AG04450 (cell line): ENCODE results near the gene TIMP4. TPM values are rescaled to one million over a fixed set of nuclear protein-coding genes. Genes with fewer than 3 reads are reported as not detected.
A peak's percentile ranks its signal among the peaks of the same experiment; 100 is the strongest.

Source experiments
- CTCF ChIA-PET: fragments of 300-600, 350-600 bp; formaldehyde crosslinking; extraction: SDS; loops from one replicate; lab custom pipeline; 2022; ENCODE audit warnings: antibody characterized with exemption, inconsistent platforms; lab: Charles Lee
- POLR2A ChIA-PET: fragments of 350-600 bp; formaldehyde crosslinking; extraction: SDS; loops from one replicate; lab custom pipeline; 2021; ENCODE audit warnings: antibody characterized with exemption, inconsistent platforms; lab: Yijun Ruan, JAX
- DNase-seq: peaks from one replicate; pipeline ENCODE4 v3.0.0-alpha.2; 2011; ENCODE audit warnings: low read depth, low spot score
- H3K27ac ChIP-seq: one replicate; pipeline ENCODE4 v1.5.1; 2012; ENCODE audit warnings: low read depth, low read length, control low read depth
- H3K27me3 ChIP-seq: one replicate; pipeline ENCODE4 v1.6.0; 2012; ENCODE audit warnings: low read length; ENCODE audit not compliant: control insufficient read depth, insufficient read depth
- H3K4me3 ChIP-seq: 2 replicates; pipeline ENCODE4 v1.5.1; 2011; ENCODE audit warnings: mild to moderate bottlenecking, low read depth, low read length, control low read depth
- H3K9me3 ChIP-seq: 2 replicates; pipeline ENCODE4 v1.5.1; 2012; ENCODE audit warnings: low read length; ENCODE audit not compliant: control insufficient read depth, insufficient read depth
- polyA plus RNA-seq: library from polyadenylated mRNA; depleted of rRNA; stranded (reverse); fragments of >200 nt; gene quantifications from 2 replicates; pipeline ENCODE4 v1.2.3, GENCODE V29; 2011
- TF ChIP-seq, protein P1 (sequence below): IDR thresholded peaks from 2 replicates; pipeline ENCODE4 v1.5.1; 2011; ENCODE audit warnings: low read depth, low read length, control low read depth, inconsistent platforms

TIMP4 gene
- polyA plus RNA-seq, 1 experiment = 3.6 TPM

DNA sequence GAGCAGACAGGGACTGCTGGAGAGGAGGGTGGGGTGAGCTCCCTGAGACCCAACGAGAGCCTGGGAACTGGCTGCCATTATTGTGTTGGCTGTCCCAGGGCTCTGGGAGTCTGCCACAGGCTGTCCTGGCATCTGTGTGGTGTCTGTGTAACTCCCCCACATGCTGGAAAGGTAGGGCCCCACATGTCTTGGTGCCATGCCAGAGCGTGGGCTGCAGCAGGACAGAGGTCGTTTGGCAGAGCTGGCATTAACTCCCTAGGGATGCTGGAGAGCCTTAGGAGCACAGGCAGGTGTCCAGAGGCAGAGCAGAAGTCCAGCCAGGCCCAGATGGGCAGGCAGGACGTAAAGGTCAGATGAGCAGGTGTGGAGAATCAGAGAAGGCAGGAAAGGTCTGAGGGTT is 9.7 kb downstream of the TIMP4 start:
- no peak for DNase-seq
- peaks cover 19% of the 10 kb centered on the region for H3K27me3 ChIP-seq
- ChIA-PET POLR2A (no interaction called here), CTCF (interaction anchor here (1.0 to 2.5 kb wide), 2 partner anchors 14 to 27 kb away, joined by 3 to 9 read pairs; no protein-coding TSS in a partner anchor)
- TF ChIP-seq, protein P1, sequence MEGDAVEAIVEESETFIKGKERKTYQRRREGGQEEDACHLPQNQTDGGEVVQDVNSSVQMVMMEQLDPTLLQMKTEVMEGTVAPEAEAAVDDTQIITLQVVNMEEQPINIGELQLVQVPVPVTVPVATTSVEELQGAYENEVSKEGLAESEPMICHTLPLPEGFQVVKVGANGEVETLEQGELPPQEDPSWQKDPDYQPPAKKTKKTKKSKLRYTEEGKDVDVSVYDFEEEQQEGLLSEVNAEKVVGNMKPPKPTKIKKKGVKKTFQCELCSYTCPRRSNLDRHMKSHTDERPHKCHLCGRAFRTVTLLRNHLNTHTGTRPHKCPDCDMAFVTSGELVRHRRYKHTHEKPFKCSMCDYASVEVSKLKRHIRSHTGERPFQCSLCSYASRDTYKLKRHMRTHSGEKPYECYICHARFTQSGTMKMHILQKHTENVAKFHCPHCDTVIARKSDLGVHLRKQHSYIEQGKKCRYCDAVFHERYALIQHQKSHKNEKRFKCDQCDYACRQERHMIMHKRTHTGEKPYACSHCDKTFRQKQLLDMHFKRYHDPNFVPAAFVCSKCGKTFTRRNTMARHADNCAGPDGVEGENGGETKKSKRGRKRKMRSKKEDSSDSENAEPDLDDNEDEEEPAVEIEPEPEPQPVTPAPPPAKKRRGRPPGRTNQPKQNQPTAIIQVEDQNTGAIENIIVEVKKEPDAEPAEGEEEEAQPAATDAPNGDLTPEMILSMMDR = no peak
- no peaks in the 10 kb centered on the region for H3K9me3 ChIP-seq
- H3K4me3 ChIP-seq = no peak overlapping the region
- H3K27ac ChIP-seq = no peak overlapping the region

DNA sequence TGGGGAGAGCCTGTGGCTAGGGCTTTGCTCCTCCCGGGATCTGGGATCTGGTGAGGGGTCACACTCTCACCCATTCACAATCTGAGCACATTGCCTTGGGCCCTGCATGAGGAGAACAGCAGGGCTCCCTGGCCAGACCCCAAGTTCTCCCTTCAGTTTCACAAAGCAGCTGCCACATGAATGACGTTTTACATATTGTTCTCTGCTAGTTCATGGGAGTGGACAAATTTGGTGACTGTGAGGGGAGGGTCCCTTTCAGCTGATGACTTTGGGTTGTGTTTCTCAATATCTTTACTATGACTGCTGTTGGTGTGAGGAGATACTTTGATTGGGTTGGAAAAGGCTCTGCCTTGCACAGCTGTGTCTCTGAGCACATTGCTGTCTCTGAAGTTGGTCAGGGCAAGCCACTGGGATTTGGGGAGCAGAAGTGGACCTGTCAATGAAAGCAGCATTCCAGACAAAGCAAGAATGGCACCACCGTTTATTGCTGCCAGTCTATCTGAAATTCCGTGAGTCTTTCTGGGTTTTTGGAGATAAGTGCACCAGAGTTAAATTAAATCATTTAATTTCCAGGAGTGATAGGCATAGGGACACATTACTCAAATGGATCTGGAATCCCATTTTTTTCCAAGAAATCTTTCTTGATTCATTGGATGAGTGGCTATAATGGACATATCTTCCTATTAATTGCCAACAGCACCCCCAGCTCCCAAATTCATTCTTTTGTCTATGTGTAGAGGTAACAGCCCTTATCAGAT is 10.3 kb downstream of the TIMP4 start:
- Histone ChIP-seq H3K9me3 (no peaks in the 10 kb centered on the region), H3K27me3 (peaks cover 19% of the 10 kb centered on the region), H3K27ac (no peak overlapping the region), H3K4me3 (no peak overlapping the region)
- TF ChIP-seq, protein P1 = no peak
- ChIA-PET CTCF (interaction anchor here (1.0 to 2.5 kb wide), 2 partner anchors 13 to 27 kb away, joined by 3 to 9 read pairs; no protein-coding TSS in a partner anchor), POLR2A (no interaction called here)
- no peak for DNase-seq

DNA sequence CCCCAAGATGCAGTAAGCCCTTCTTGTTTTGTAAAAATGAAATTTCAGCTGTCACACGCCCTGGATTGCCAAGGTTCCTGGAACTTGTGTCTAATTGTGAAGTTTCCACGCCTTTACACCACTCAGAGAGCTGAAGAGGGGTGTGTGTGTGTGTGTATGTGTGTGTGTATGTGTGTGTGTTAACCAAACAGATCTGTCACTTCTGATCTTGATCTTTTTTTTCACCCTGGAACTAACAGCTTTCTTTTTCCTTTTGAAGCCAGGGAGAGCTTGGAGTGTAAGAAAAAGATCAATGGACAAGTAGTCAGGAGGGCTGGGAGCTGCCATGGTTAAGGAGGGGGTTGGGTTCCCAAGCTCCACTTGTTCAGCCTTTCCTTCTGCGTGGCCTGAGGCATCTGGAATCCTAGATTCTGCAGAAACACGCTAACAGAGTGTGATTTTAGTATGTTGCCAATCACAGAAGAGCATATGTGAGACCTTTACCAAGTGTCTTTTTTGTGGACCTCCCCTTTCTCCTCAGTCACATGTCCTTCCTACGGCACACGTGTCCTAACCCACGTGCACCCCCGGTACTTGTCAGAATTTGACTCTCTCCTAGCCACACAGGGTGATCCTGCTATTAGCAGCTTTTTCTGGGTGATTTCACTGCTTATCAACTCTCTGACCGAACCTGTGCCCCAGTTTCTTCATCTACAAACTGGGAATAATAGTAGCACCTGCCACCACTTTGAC is 11.5 kb downstream of the TIMP4 start:
- H3K4me3 ChIP-seq = no peak overlapping the region
- CTCF ChIA-PET = interaction anchor here (1.9 to 2.5 kb wide), 2 partner anchors 11 to 28 kb away, joined by 9 to 10 read pairs; no protein-coding TSS in a partner anchor
- peaks cover 14% of the 10 kb centered on the region for H3K27me3 ChIP-seq
- TF ChIP-seq, protein P1 = no peak
- no peak for DNase-seq
- no peak overlapping the region for H3K27ac ChIP-seq
- POLR2A ChIA-PET = no interaction called here
- no peaks in the 10 kb centered on the region for H3K9me3 ChIP-seq

DNA sequence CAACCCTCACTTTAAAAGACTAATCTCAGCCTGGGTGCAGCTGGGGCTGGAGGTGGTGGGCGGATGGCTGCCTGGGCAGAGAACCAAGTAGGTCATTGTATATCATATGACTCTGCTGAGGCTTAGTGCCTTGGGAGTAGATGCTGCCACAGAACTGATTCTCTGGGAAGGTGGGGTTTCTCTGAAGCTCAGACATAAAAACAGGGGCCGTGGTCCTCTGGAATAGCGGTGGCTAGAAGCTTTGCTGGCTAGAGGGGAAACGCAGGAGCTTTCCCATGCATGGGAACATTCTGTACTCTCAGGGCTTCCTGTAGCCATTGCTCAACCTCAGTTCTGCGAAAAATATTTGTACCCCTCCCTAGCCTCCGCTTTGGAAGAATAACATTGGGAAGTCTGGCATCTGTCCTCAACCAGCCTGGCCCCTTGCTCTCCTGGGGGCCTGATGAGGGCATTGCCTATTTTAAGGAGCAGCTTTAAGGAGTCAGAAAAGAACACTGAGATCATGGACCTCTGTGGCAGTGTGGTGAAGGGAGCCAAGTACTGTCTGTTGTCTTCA is 14.7 kb downstream of the TIMP4 start:
- peak; percentile 66 for DNase-seq
- no peak overlapping the region for H3K4me3 ChIP-seq
- H3K9me3 ChIP-seq = no peaks in the 10 kb centered on the region
- TF ChIP-seq, protein P1 = no peak
- H3K27me3 ChIP-seq = peaks cover 3% of the 10 kb centered on the region
- CTCF ChIA-PET = interaction anchor here (0.6 to 12.3 kb wide), 5 partner anchors 9 to 390 kb away, joined by 6 to 306 read pairs (median 17); partner anchors contain the start of gene TIMP4
- POLR2A ChIA-PET = interaction anchor here (0.5 to 1.6 kb wide), 4 partner anchors 50 to 748 kb away, joined by 3 to 6 read pairs (median 3); no protein-coding TSS in a partner anchor
- no peak overlapping the region for H3K27ac ChIP-seq
